AG09309 (cell line): ENCODE measurements around the gene ARL4C.

Source experiments
- DNase-seq: peaks from one replicate; pipeline ENCODE4 v3.0.0-alpha.2; 2010; ENCODE audit warnings: low read depth
- H3K4me3 ChIP-seq: 2 replicates; pipeline ENCODE4 v1.5.1; 2011; ENCODE audit warnings: mild to moderate bottlenecking, low read depth, low read length, moderate library complexity; ENCODE audit not compliant: control insufficient read depth
- CTCF ChIP-seq: IDR thresholded peaks from 2 replicates; pipeline ENCODE4 v1.5.1; 2011; ENCODE audit warnings: mild to moderate bottlenecking, low read depth, low read length, inconsistent platforms; ENCODE audit not compliant: insufficient read depth, control insufficient read depth; ENCODE audit errors: missing control alignments

ARL4C gene

DNA sequence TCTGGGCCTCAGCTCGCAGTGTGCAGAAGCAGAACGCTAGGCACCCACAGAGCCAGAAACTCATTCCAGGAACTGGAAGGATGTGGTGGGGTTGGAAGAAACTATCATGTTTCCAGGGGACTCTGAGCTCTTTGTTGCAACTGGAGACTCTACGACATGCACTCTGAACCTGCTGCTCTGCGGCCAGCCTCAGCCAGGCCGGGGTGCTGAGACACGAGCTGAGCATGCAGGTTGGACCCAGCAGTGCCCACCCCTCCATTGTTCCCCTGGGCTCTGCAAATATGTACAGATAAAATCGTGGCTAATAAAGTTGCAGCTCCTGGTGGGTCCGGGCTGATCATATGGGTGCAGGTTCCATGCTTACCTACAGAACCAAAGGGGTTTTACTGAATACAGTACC, 37.6 kb upstream of the ARL4C start:
- no peak overlapping the region for H3K4me3 ChIP-seq
- DNase-seq: no peak
- TF ChIP-seq CTCF: no peak

DNA sequence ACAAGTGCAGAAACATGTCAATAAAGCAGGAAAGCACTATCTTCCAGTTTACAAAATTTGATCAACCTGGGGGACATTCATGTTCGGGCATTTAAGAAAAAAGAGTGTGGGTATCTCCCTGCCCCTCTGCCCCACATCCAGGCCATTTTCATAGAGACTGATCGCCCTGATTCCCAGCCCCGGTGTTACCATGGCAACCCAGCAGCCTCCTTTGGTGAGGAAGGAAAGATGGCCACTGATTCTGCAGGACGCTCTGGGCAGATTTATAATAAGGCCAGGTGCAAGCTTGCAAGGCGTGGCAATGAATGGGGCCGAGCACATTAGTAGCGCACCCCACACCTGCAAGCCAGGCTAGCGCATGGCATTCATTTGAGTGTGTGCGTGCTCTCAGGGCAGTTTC, 36.7 kb upstream of the ARL4C start:
- no peak overlapping the region for H3K4me3 ChIP-seq
- no peak for DNase-seq
- TF ChIP-seq CTCF: no peak

DNA sequence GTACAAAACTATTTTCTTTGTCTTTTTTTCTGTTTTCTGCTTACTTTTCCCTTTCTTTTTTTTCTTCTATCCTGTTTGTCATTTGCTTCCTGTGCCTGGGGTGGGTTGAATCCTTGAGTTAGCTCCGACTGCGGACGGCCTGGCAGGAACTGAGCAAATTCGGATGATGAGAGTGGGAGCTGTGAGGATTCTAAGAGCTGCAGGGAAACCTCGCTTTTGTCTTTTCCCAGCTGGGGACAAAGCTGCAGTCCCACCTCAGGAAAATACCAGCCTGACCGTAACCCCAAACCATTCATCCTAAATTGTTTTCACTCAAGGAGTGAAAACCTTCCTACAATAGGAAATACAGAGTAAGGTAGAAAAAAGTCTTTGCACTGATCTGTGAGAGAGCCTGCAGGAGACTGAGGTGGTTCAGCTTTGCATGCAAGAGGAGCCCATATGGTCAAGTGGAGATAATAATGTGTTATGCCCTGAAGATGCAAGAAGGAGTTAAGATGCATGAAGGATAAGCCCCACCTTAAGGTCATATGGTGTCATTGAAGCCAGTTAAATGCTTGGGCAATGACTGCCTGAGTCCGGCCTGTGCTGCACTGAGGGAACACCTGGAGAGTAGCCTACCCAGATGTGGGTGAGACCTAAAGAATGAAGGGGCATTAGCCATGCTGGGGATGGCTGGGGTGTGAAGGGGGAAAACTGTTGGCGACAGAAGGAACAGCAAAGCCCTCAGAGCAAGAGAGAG, 31.7 kb upstream of the ARL4C start:
- no peak overlapping the region for H3K4me3 ChIP-seq
- no peak for DNase-seq

DNA sequence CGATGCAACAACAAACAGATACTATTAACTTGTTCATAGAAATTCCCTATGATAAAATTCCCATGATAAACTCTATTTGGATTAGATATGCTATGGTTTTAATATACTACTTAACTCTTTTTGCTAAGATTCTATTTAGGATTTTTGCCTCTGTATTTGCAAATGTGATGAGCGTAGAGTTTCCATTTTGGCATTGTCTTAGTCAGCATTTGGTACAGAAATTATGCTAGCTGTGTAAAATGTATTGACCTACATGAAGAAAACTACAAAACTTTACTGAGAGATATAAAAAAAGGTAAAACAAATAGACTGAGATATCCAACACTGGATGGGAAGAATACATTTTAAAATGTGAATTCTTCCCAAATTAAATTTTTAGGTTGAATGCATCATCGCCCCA, 29.8 kb upstream of the ARL4C start:
- DNase-seq: no peak
- H3K4me3 ChIP-seq: no peak overlapping the region
- TF ChIP-seq CTCF: no peak

More for the DNA sequence above, 31.7 kb upstream of the ARL4C start:
- TF ChIP-seq CTCF: no peak

DNA sequence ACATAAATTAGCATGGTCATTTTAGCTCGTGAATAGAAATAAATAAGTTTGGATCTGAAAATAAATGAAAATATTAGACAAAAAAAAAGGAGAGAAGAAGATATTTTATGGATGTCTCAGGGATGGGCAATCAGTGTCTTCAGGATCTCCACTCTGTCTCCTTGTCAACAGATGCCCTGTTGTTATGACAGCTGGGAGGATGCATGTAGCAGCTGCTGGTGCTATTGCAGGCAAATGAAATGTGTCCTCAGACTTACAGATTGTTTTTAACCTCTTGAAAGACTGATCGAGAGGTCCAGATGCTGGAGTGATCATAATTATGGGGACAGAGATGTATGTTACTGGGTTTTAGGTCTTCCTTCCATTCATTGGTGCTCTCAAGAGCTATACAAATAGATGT, 24.7 kb upstream of the ARL4C start:
- no peak overlapping the region for H3K4me3 ChIP-seq
- TF ChIP-seq CTCF: no peak
- no peak for DNase-seq

GRCh38 chr2:234518986-234519642, 22.2 kb upstream of the ARL4C start:
- TF ChIP-seq CTCF: no peak
- no peak for DNase-seq
- no peak overlapping the region for H3K4me3 ChIP-seq
